BLaER1 (cell line): Measurements from ENCODE around the gene ZNF460.

ENCODE experiments used
- H3K27ac ChIP-seq: shearing (Covaris generic); formaldehyde crosslinking; 2 replicates; pipeline ENCODE4 v1.8.1; 2022
- H3K27me3 ChIP-seq: shearing (Covaris generic); formaldehyde crosslinking; 2 replicates; pipeline ENCODE4 v1.8.1; 2022
- H3K36me3 ChIP-seq: shearing (Covaris generic); formaldehyde crosslinking; 2 replicates; pipeline ENCODE4 v1.8.1; 2022
- H3K4me1 ChIP-seq: shearing (Covaris generic); formaldehyde crosslinking; 2 replicates; pipeline ENCODE4 v1.8.1; 2022
- H3K4me2 ChIP-seq: shearing (Covaris generic); formaldehyde crosslinking; 2 replicates; pipeline ENCODE4 v1.8.1; 2022
- H3K4me3 ChIP-seq: shearing (Covaris generic); formaldehyde crosslinking; 2 replicates; pipeline ENCODE4 v1.8.1; 2022
- H3K9ac ChIP-seq: shearing (Covaris generic); formaldehyde crosslinking; 2 replicates; pipeline ENCODE4 v1.8.1; 2022
- H3K9me3 ChIP-seq: shearing (Covaris generic); formaldehyde crosslinking; 2 replicates; pipeline ENCODE4 v1.8.1; 2022
- H4K20me1 ChIP-seq: shearing (Covaris generic); formaldehyde crosslinking; 2 replicates; pipeline ENCODE4 v1.8.1; 2022
- Cebpa-rat ChIP-seq: shearing (Covaris generic); IDR thresholded peaks from 2 replicates; pipeline ENCODE4 v1.8.1; 2022

Gene ZNF460

GRCh38 chr19:57334191-57334590 lies 53.9 kb downstream of the ZNF460 start:
- TF ChIP-seq Cebpa-rat: no peak
- Histone ChIP-seq H3K9me3 (no peaks in the 10 kb centered on the region), H3K27ac (no peak overlapping the region)

GRCh38 chr19:57338877-57339276 lies 58.6 kb downstream of the ZNF460 start:
- Histone ChIP-seq H3K36me3 (0 out of 2 replicates have a peak, but pooled peaks cover 3% of the 10 kb centered on the region), H3K4me1 (peaks cover 11% of the 10 kb centered on the region), H3K4me3 (no peak overlapping the region), H3K27me3 (no peaks in the 10 kb centered on the region; the same call in 1 of the 2 replicates), H3K9ac (no peak overlapping the region), H3K4me2 (peak overlapping the region; percentile 39), H4K20me1 (no peaks in the 10 kb centered on the region), H3K9me3 (no peaks in the 10 kb centered on the region), H3K27ac (no peak overlapping the region)
- no peak for TF ChIP-seq Cebpa-rat

More at GRCh38 chr19:57334191-57334590, 53.9 kb downstream of the ZNF460 start:
- H3K27me3 ChIP-seq: no peaks in the 10 kb centered on the region; the same call in 1 of the 2 replicates
- H3K4me3 ChIP-seq: no peak overlapping the region
- peaks cover 28% of the 10 kb centered on the region for H3K36me3 ChIP-seq
- H3K9ac ChIP-seq: no peak overlapping the region
- H3K4me1 ChIP-seq: peaks cover 11% of the 10 kb centered on the region
- H4K20me1 ChIP-seq: peaks cover 28% of the 10 kb centered on the region; the same call in 1 of the 2 replicates
- no peak overlapping the region for H3K4me2 ChIP-seq

DNA sequence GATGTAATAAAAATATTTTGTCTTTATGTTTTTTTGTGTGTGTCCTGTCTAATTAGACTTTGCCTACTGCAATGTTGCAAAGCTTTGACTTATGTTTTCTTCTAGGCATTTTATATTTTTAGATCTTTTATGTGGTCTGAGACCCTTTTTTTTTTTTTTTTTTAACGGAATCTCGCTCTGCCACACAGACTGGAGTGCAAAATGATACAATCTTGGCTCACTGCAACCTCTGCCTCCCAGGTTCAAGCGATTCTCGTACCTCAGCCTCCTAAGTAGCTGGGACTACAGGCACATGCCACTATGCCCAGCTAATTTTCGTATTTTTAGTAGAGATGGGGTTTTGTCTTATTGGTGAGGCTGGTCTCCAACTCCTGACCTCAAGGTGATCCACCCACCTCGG lies 62.3 kb downstream of the ZNF460 start:
- no peak for TF ChIP-seq Cebpa-rat
- H3K36me3 ChIP-seq: no peaks in the 10 kb centered on the region

More for the DNA sequence above, 62.3 kb downstream of the ZNF460 start:
- Histone ChIP-seq H3K9ac (no peak overlapping the region), H3K9me3 (no peaks in the 10 kb centered on the region), H3K27ac (no peak overlapping the region), H3K4me1 (peaks cover 11% of the 10 kb centered on the region), H3K4me2 (no peak overlapping the region), H3K4me3 (no peak overlapping the region), H4K20me1 (no peaks in the 10 kb centered on the region), H3K27me3 (no peaks in the 10 kb centered on the region; the same call in 1 of the 2 replicates)
